ENCODE results near the gene MATN1.

DNA sequence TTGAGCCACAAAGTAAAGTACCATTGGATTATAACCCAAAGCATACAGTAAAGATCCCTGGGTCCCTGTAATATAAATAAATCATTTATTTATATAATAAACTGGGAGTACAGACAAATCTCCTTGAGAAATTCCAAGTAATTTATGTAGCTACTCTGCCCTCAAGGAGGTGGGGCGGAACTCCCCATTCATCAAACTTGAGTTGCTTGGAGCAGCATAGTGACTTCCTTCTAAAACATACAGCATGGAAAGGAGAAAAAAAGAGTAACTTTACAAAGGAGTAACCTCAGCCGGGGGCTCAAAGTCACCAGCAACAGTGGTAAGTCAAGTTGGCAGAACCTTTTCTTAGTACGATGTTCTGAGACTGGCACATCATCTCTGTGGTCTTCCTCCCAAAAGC lies 29.7 kb upstream of the MATN1 start:
- TF ChIP-seq MAFK (IDR thresholded peaks at IDR 0.05; ENCODE audit: low read depth, low read length) (no peak), RFX5 (IDR thresholded peaks at IDR 0.05; ENCODE audit: low read depth, low read length) (no peak), CTCF (conservative IDR thresholded peaks at IDR 0.05; ENCODE audit: low read depth, low read length) (no peak), BHLHE40 (IDR thresholded peaks at IDR 0.05; ENCODE audit: low read depth, low read length) (no peak), RAD21 (IDR thresholded peaks at IDR 0.05; ENCODE audit: low read length) (no peak), RCOR1 (IDR thresholded peaks at IDR 0.05; ENCODE audit: insufficient replicate concordance, low read length) (no peak), POLR2A (IDR thresholded peaks at IDR 0.05; ENCODE audit: low read depth, low read length) (no peak)

All from IMR-90 (cell line).